Adrenal gland (tissue), 12 donors: ENCODE data around the gene DDX46. TPM values are rescaled to one million over a fixed set of nuclear protein-coding genes. Genes with fewer than 3 reads are reported as not detected.
"Not testable (repeated sequence)": the region's sequence is repeated elsewhere in the genome, so short reads cannot be mapped to it uniquely, and the experiment has no call there.

Experiments
- DNase-seq, 7 donors: peaks; one replicate each; pipeline ENCODE4 v3.0.0-alpha.2; 2019 to 2020
- H3K27ac ChIP-seq, 5 donors: fragments of 200-600 bp; sonication (generic) in 4 of 5; 1 replicate in 3 of 5; 2 replicates in 2 of 5; pipeline versions ENCODE4 v1.5.1 to v1.8.0; 2016 to 2020; ENCODE audit warnings: mild to moderate bottlenecking in 1 of 5
- H3K27me3 ChIP-seq: fragments of 200-600 bp; 2 replicates; pipeline ENCODE4 v1.8.0; 2021
- H3K36me3 ChIP-seq, 2 donors: fragments of 200-600 bp; replicated peaks in 1 of 2; 1 replicate in 1 of 2; 2 replicates in 1 of 2; pipeline versions ENCODE4 v1.5.1 to v1.8.0; 2018 to 2022
- H3K4me1 ChIP-seq, 2 donors: fragments of 200-600 bp; replicated peaks in 1 of 2; 1 replicate in 1 of 2; 2 replicates in 1 of 2; pipeline versions ENCODE4 v1.5.1 to v1.8.0; 2018 to 2021
- H3K4me3 ChIP-seq, 4 donors: fragments of 200-600 bp; sonication (generic) in 3 of 4; one replicate each; pipeline ENCODE4 v1.5.1; 2016 to 2018
- H3K9me3 ChIP-seq, 3 donors: fragments of 200-600 bp; sonication (generic) in 1 of 3; replicated peaks in 1 of 3; 1 replicate in 2 of 3; 2 replicates in 1 of 3; pipeline versions ENCODE4 v1.5.1 to v1.8.0; 2016 to 2021
- POLR2A ChIP-seq, 2 donors: fragments of 450-650 bp; IDR thresholded peaks; one replicate each; pipeline ENCODE4 v1.6.1; 2017; ENCODE audit warnings: antibody characterized with exemption in 2 of 2, mild to moderate bottlenecking in 2 of 2, moderate library complexity in 1 of 2
- WGBS, 4 donors: extraction: QIAGEN DNeasy Blood & Tissue Kit in 2 of 4; methylation state at CpG; one replicate each; pipeline versions ENCODE4 v1.1.5 to v1.1.7; 2013 to 2017; 5-methylcytosine and 5-hydroxymethylcytosine counted together
- intact Hi-C, 2 donors: fragments of 100-400 bp; cut with DNase I; formaldehyde crosslinking; loops; one replicate each; pipeline versions ENCODE4 v1.14.1 to v1.15.0; 2022 to 2023
- polyA plus RNA-seq, 3 donors: library from polyadenylated mRNA; stranded (reverse); fragments of 200-250 nt in 2 of 3; fragments of 350-450 nt in 1 of 3; fragmentation: Illumina TruSeq in 1 of 3; extraction: RNeasy Lipid Tissue Mini Kit (QIAGEN cat#74804) in 1 of 3; gene quantifications; one replicate each; pipeline ENCODE4 v1.2.3, GENCODE V29; 2013 to 2014
- total RNA-seq, 9 donors: library from RNA; depleted of rRNA in 4 of 9; stranded (reverse); fragments of >200 nt in 4 of 9; fragments of 120-200 nt in 1 of 9; fragmentation: NEBNext Ultra II Directional in 1 of 9; extraction: Animal tissue kit (Norgen Biotek cat#: 25700) in 1 of 9; gene quantifications; one replicate each; pipeline versions ENCODE4 v1.1.0 to v1.2.4, GENCODE V29; 2013 to 2023
- TF ChIP-seq, protein P1 (sequence below), 6 experiments: fragments of 450-650 bp in 4 of 6; fragments of 200-600 bp in 2 of 6; sonication (generic) in 1 of 6; IDR thresholded peaks; 1 replicate in 5 of 6; 2 replicates in 1 of 6; pipeline versions ENCODE4 v1.5.1 to v1.8.0; 2016 to 2021; ENCODE audit warnings: antibody characterized with exemption in 6 of 6, mild to moderate bottlenecking in 2 of 6, moderate library complexity in 1 of 6
- donor health status: healthy with polysubstance abuse.
- donor health status: Bipolar disorder and iron deficiency.
- donor health status: DM: yes; HTN: yes; CAD: no.
- donor health status: DM: no; HTN: no; CAD: no.
- donor health status: DM: no; HTN: no; CAD: no.
- donor health status: DM: yes; HTN: yes; CAD: no.

The DDX46 gene
- total and polyA plus RNA-seq, 12 donors = 13.3 to 48.0 (median 35.1) TPM

DNA sequence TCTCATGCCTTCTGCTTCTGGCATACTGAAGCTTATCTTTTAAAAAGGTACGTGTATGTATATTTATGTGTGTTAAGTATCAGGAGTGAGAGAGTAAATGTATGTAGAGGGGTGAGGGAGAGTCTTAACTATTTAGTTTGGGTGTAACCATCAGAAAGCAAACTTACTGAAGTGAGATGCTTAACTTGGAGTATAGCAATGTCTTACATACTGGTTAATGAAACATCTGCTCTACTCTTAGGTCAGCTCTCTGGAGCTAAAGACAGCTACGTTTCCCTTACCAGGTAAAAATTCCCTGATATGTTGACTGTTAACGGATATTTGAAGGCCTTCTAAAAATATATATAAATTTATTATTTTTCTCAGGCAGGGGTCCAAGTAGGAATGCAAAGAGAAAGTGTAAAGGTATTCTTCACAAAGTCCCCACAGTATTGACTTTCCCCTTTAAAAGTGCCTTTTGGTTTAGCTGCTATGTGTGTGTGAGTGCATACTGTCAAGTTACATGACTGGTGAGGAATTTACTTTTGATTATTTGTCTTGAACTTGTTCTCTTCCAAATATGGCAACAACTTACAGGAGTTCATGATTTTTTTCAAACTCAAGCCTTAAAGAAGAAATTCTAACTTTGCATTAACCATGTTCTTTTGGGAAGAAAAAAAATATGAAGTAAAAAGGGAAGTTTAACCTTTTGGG is 74.9 kb downstream of the DDX46 start:
- H3K27me3 ChIP-seq = no peaks in the 10 kb centered on the region
- TF ChIP-seq POLR2A (IDR thresholded peaks at IDR 0.05) = no peak
- TF ChIP-seq, protein P1, sequence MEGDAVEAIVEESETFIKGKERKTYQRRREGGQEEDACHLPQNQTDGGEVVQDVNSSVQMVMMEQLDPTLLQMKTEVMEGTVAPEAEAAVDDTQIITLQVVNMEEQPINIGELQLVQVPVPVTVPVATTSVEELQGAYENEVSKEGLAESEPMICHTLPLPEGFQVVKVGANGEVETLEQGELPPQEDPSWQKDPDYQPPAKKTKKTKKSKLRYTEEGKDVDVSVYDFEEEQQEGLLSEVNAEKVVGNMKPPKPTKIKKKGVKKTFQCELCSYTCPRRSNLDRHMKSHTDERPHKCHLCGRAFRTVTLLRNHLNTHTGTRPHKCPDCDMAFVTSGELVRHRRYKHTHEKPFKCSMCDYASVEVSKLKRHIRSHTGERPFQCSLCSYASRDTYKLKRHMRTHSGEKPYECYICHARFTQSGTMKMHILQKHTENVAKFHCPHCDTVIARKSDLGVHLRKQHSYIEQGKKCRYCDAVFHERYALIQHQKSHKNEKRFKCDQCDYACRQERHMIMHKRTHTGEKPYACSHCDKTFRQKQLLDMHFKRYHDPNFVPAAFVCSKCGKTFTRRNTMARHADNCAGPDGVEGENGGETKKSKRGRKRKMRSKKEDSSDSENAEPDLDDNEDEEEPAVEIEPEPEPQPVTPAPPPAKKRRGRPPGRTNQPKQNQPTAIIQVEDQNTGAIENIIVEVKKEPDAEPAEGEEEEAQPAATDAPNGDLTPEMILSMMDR (IDR thresholded peaks at IDR 0.05) = no peak
- no peaks in the 10 kb centered on the region for H3K9me3 ChIP-seq
- H3K4me3 ChIP-seq = no peak overlapping the region
- DNase-seq = no peak
- intact Hi-C loops = no loop called here
- 71 to 77% (median 72%) methylated on average over 3 of the region's 3 CpGs for WGBS, 4 donors
- H3K27ac ChIP-seq = peak overlapping the region in 2 of 5 donors; percentile 4 to 54
- H3K4me1 ChIP-seq = peaks cover 24 to 32% of the 10 kb centered on the region in 2 donors
- H3K36me3 ChIP-seq = peaks cover 0 to 22% of the 10 kb centered on the region in 2 donors

DNA sequence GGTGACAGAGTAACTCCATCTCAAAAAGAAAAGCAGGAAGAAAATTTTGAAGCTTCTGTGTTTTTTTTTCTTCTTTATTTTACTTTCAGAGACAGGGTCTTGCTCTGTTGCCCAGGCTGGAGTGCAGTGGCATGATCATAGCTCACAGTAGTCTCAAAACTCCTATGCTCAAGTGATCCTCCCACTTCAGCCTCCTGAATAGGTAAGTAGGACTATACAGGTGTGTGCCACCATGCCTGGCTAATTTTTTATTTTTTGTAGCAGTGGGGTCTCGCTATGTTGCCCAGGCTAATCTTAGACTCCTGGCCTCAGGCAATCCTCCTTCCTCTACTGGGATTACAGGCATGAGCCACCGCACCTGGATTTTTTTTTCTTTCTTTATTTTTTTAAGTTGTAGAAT is 77.0 kb downstream of the DDX46 start:
- no peaks in the 10 kb centered on the region for H3K9me3 ChIP-seq
- H3K4me3 ChIP-seq = no peak overlapping the region
- DNase-seq = no peak
- peaks cover 27 to 35% of the 10 kb centered on the region in 2 donors for H3K4me1 ChIP-seq
- no peak overlapping the region for H3K27ac ChIP-seq
- intact Hi-C loops = no loop called here
- TF ChIP-seq, protein P1 (IDR thresholded peaks at IDR 0.05) = no peak
- no peak for TF ChIP-seq POLR2A (IDR thresholded peaks at IDR 0.05)
- 96 to 97% (median 97%) methylated on average over 2 of the region's 2 CpGs for WGBS, 4 donors
- peaks cover 0 to 18% of the 10 kb centered on the region in 2 donors for H3K36me3 ChIP-seq
- no peaks in the 10 kb centered on the region for H3K27me3 ChIP-seq

DNA sequence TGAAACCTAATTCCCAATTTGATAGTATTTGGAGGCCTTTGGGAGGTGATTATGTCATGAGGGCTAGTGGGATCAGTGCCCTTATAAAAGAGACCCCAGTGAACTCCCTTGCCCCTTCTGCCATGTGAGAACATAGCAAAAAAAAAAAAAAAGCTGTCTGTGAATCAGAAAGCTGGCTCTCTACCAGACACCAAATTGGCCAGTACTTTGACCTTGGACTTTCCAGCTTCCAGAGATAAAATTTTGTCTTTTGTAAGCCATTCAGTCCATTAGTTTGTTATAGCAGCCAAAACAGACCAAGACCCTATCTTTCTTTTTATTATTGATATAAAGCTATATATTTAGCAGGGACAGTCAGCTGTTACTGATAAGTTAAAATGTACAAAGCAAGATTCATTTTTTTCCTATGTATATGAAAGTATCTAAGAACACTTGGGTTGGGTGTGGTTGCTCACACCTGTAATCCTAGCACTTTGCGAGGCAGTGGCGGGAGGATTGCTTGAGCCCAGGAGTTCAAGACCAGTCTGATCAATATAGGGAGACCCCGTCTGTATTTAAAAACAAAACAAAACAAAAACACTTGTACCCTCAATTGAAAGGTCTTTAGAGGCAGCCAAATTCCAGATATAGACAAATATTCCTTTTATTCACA is 79.1 kb downstream of the DDX46 start:
- Histone ChIP-seq H3K36me3 (peaks cover 0 to 18% of the 10 kb centered on the region in 2 donors), H3K4me3 (no peak overlapping the region), H3K27ac (peak overlapping the region; percentile 18 to 74 (median 58)), H3K9me3 (no peaks in the 10 kb centered on the region), H3K4me1 (peaks cover 27 to 35% of the 10 kb centered on the region in 2 donors), H3K27me3 (no peaks in the 10 kb centered on the region)
- DNase-seq = peak in 6 of 7 donors; percentile 56 to 76 (median 68)
- intact Hi-C loops = no loop called here
- WGBS, 4 donors = 31 to 58% (median 50%) methylated on average over 3 of the region's 3 CpGs
- no peak for TF ChIP-seq POLR2A (IDR thresholded peaks at IDR 0.05)
- TF ChIP-seq, protein P1 (IDR thresholded peaks at IDR 0.05) = no peak

DNA sequence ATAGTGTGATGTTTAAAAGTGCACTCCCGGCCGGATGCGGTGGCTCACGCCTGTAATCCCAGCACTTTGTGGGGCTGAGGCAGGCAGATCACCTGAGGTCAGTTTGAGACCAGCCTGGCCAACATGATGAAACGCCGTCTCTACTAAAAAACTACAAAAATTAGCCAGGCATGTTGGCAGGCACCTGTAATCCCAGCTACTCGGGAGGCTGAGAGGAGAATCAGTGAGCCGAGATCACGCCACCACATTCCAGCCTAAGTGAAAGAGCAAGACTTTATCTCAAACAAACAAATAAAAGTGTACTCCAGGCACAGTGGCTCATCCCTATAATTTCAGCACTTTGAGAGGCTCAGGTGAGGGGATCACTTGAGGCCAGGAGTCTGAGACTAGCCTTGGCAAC is 79.8 kb downstream of the DDX46 start:
- peak in 3 of 7 donors; percentile 43 to 48 (median 43) for DNase-seq
- H3K4me3 ChIP-seq, H3K27me3 ChIP-seq, H3K9me3 ChIP-seq, intact Hi-C loops: not testable (repeated sequence)
- 50 to 60% (median 57%) methylated on average over 9 of the region's 9 CpGs for WGBS, 4 donors
- H3K4me1 ChIP-seq = peaks cover 27 to 33% of the 10 kb centered on the region in 2 donors
- H3K36me3 ChIP-seq = peaks cover 0 to 18% of the 10 kb centered on the region in 2 donors
- peak overlapping the region in 4 of 5 donors; percentile 22 to 74 (median 60) for H3K27ac ChIP-seq
